HG03097 (cell line): ENCODE data around the gene CAPN3.
"Not testable (repeated sequence)": the region's sequence is repeated elsewhere in the genome, so short reads cannot be mapped to it uniquely, and the experiment has no call there.

Experiments
- ATAC-seq: cut with Tn5 transposase; IDR thresholded peaks from one replicate; pipeline ENCODE4 v1.9.1; 2021; ENCODE audit not compliant: unreplicated experiment, low FRiP score

CAPN3 gene

GRCh38 chr15:42359249-42359648 is at the start of gene CAPN3:
CAPN3 (plus strand) TSS chr15:42359501; CDS start chr15:42359806, 305 bp downstream.
- ATAC-seq = no peak

- ATAC-seq = no peak
Observed at GRCh38 chr15:42313463-42313862, 45.8 kb upstream of the CAPN3 start.

DNA sequence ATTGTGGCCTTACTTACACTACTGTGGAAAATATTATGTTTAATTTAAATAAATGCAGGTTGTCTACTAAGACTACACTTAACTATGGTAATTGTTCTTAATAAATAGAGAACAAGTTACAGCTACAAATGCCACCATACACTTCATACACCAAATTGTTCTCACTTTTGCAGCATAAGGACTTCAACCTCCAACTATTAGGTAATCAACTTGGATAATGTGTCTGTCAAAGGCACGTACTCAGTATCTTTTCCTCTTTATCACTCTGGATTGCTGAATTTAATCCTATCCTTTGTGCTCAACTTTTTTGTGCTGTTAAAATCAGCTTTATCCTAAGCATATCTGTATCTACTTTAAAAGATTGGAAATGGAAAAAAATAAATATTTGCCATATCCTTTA is 44.5 kb upstream of the CAPN3 start:
- no peak for ATAC-seq

- ATAC-seq = no peak
Observed at GRCh38 chr15:42315521-42315920, 43.8 kb upstream of the CAPN3 start.

DNA sequence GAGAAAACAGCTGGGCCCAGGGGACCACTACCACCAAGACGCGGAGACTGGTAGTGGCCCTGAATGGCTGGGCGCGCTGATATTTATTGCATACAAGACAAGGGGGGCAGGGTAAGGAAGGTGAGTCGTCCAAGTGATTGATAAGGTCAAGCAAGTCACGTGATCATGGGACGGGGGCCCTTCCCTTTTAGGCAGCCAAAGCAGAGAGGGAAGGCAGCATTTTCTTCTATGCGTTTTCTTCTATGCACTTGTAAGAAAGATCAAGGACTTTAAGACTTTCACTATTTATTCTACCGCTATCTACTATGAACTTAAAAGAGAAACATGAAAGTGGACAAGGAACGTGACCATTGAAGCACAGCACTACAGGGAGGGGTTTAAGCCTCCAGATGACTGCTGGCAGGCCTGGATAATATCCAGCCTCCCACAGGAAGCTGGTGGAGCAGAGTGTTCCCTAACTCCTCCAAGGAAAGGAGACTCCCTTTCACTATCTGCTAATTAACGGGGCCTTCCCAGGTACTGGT is 43.0 kb upstream of the CAPN3 start:
- not testable (repeated sequence) for ATAC-seq

- no peak for ATAC-seq
Observed at GRCh38 chr15:42319206-42319605, 40.1 kb upstream of the CAPN3 start.

GRCh38 chr15:42324308-42324707 is 35.0 kb upstream of the CAPN3 start:
- no peak for ATAC-seq

DNA sequence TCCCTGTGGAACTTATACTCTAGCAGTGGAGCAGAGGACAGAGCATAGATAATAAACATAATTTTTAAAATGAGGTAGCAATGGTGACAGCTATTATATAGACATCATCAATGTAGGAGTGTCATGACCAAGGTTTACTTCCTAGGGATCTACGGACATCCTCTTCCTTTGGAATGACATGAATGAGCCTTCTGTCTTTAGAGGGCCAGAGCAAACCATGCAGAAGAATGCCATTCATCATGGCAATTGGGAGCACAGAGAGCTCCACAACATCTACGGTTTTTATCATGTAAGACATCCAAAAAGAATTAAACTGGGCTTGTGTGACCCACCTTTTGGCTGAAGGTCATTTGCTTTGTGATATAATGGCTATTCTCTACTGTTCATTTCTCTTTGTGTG is 30.1 kb upstream of the CAPN3 start:
- ATAC-seq = no peak

- no peak for ATAC-seq
Observed at GRCh38 chr15:42329992-42330391, 29.3 kb upstream of the CAPN3 start.

DNA sequence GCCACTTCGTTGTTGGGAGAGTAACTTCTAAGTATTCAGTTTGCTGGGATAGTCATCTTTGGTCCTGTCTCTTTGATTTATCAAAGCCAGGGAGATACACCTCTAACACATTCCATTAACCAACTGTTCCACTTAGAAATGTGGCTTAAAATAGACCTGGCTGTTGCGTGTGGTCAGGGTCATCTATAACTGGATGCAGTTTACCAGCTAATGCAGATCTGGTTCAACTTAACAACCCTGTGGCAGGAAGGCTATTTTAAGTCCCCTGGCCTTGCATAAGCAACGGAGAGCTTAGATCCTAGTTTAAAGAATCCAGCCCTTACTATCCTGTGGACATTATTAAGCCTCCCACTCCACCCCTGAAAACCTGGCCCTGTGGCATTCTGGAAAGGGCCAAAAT is 28.1 kb upstream of the CAPN3 start:
- no peak for ATAC-seq

- no peak for ATAC-seq
Observed at GRCh38 chr15:42332331-42332730, 27.0 kb upstream of the CAPN3 start.

DNA sequence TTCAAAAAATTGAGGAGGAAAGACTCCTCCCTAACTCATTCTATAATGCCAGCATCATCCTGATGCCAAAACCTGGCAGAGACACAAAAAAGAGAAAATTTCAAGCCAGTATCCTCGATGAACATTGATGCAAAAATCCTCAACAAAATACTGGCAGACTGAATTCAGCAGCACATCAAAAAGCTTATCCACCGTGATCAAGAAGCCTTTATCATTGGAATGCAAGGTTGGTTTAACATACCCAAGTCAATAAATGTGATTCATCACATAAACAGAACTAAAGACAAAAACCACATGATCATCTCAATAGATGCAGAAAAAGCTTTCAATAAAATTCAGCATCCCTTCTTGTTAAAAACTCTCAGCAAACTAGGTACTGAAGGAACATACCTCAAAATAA is 24.2 kb upstream of the CAPN3 start:
- ATAC-seq = no peak

DNA sequence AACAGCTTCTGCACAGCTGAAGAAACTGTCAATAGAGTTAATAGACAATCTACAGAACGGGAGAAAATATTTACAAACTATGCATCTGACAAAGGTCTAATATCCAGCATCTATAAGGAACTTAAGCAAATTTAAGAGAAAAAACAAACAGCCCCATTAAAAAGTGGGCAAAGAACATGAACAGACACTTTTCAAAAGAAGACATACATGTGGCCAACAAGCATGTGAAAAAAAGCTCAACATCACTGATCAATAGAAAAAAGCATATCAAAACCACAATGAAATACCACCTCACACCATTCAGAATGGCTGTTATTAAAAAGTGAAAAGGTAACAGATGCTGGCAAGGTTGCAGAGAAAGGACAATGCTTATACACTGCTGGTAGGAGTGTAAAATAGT is 22.7 kb upstream of the CAPN3 start:
- not testable (repeated sequence) for ATAC-seq

GRCh38 chr15:42337104-42337503 is 22.2 kb upstream of the CAPN3 start:
- ATAC-seq = not testable (repeated sequence)

DNA sequence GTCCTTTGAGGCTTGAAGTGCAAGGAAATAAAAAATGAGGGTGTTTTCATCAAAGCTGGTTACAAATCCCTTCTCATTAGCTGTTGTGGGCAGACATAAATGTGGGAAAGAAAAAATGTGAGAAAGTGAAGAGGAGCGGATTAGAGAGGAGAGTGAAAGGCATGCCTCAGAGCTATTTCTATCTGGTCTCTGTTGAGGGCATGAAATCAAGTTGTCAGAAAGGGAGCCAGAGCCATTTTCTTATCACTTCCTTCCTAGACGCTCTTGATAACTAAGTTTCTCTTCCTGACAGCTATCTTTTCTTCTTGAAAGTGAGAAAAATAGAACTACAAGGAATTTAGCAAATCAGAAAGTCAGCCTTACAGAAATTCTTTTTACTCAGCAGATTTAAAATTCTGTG is 20.8 kb upstream of the CAPN3 start:
- no peak for ATAC-seq

- no peak for ATAC-seq
Observed at GRCh38 chr15:42343596-42344232, 15.6 kb upstream of the CAPN3 start.

GRCh38 chr15:42344763-42345162 is 14.5 kb upstream of the CAPN3 start:
- ATAC-seq = no peak

- no peak for ATAC-seq
Observed at GRCh38 chr15:42345504-42345903, 13.8 kb upstream of the CAPN3 start.

- ATAC-seq = no peak
Observed at GRCh38 chr15:42348083-42348482, 11.2 kb upstream of the CAPN3 start.

- ATAC-seq = no peak
Observed at GRCh38 chr15:42349186-42349585, 10.1 kb upstream of the CAPN3 start.

- ATAC-seq = no peak
Observed at GRCh38 chr15:42352401-42352800, 6.9 kb upstream of the CAPN3 start.

DNA sequence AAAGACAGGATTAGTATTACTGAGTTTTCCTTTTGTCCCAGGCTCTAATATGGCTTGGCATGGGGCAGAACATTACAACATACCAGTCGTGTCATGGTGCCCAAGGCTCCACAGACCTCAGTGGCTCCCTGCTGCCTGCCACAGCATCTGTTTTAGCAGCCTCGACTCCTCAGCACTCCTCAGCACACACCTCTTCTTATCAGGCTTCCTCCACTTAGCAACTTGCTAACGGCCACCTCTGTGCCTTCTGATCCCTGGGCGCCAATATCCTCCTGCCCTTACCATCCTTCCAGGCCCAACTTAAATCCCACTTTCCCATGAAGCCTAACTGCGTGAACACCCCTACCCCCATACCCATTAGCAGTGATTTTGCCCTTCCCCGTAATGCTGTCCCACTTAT is 6.2 kb upstream of the CAPN3 start:
- no peak for ATAC-seq

- no peak for ATAC-seq
Observed at GRCh38 chr15:42354824-42355223, 4.5 kb upstream of the CAPN3 start.
